ENCODE results near the gene LPAR3.

Gene LPAR3

GRCh38 chr1:84823991-84824390 is 69.0 kb downstream of the LPAR3 start:
- DNase-seq = no peak

- DNase-seq = no peak
These were observed 69.5 kb downstream of the LPAR3 start for GRCh38 chr1:84823511-84823910.

DNA sequence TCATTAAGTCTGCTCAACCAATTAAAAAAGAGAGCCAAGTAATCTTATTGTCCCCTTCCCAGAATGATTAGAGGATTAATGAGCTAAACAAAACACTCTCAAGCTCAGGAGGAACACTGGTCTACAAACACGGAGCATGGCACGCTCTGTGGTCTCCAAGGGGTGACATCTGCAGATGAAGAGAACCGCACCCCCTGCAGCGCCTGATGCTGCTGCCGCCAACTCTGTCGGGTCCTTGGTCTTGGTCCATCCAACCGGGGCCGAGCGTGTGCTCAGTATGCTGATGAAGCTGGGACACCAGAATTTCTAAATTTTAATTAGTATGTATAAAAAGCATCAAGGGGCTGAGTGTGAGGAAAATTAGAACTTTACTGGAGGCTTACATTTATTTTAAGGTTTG is 82.7 kb downstream of the LPAR3 start:
- DNase-seq = no peak

DNA sequence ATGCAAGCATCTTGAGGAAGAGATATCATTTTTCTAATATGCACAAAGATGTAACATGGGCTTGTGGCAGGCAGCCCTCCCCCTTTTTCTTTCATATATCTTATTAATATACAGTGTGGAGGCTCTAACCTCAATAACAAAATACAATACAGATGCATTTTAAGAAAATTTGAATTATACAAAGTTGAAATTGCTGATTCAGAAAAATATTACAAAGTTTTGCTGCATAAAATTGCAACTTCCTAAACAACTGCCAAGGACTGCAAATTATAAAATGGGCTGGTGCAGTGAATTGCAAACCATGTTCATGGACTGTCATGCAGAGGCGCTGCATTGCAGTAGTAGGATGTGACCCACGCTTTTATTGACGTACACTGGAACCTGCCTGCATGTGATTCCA is 84.0 kb downstream of the LPAR3 start:
- DNase-seq = no peak

GRCh38 chr1:84803604-84804003 is 89.4 kb downstream of the LPAR3 start:
- DNase-seq = no peak

DNA sequence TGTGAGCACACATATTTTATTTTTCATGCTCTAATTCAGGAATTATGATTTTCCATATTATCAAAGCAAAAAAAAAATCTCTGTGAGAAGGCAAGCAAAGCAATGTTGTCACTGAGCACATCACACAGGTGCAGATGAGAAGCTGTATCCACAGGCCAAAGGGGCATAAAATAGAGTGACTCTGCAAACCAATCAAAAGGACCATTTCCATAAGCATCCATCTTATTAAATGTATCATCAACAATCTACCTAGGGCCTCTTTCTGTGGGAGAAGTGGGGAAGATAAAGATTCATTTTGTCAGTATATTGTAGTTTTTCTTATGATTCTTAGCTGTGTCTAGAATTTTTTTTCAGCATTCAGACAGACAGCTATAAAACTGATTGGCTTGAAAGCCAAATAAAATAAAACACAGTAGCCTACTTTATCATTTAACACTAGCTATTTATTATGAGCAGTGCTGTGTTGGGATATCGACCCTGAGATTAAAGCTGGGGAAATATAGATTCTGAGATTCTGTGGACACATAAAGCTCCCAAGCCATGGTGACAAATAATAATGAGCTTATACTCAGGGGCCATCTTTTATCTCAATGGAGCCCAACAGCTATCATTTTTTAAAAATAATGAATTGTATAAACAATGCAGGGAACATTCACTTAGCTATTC is 90.3 kb downstream of the LPAR3 start:
- DNase-seq = no peak

GRCh38 chr1:84800090-84801073 is 92.6 kb downstream of the LPAR3 start:
- DNase-seq = no peak

- no peak for DNase-seq
These were observed 95.4 kb downstream of the LPAR3 start for GRCh38 chr1:84797603-84798002.

- DNase-seq = no peak
These were observed 96.9 kb downstream of the LPAR3 start for GRCh38 chr1:84795966-84796600.

- DNase-seq = no peak
These were observed 97.8 kb downstream of the LPAR3 start for GRCh38 chr1:84795213-84795612.

DNA sequence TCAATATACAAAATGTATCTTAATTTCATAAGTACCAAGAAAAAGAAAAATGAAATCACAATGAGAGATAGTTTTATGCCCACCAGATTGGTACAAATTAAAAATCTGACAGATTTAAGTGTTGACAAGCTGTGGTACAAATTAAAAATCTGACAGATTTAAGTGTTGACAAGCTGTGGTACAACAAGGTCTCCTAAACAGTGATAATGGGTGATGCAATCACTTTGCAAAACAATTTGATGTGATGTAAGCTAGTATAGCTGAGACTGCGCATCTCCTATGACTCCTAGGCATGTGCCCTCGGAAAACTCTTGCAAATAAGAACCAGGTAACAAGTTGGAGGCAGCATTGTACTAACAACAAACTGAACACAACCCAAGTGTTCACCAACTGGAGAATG is 100.6 kb downstream of the LPAR3 start:
- no peak for DNase-seq

DNA sequence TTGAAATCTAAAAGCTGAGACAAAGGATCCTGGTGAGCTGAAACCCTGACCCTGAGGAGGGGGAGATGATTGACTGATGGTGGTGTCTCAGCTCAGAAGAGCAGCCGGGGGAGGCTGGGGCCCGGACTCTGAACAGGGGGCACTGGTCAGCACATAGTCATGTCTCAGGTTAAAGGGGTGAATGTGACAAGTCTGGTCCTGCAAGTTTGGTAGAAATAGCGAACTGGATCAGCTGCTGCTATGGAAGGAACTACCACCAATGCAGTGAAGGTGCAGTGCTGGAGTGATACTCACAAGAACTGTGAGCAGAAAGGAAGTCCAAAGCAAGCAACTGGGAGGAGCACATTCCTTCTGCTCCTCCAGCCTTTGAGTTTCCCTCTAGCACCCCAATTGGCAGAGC is 104.0 kb downstream of the LPAR3 start:
- no peak for DNase-seq

GRCh38 chr1:84785271-84786036 is 107.6 kb downstream of the LPAR3 start:
- no peak for DNase-seq

GRCh38 chr1:84782881-84783280 is 110.1 kb downstream of the LPAR3 start:
- no peak for DNase-seq

DNA sequence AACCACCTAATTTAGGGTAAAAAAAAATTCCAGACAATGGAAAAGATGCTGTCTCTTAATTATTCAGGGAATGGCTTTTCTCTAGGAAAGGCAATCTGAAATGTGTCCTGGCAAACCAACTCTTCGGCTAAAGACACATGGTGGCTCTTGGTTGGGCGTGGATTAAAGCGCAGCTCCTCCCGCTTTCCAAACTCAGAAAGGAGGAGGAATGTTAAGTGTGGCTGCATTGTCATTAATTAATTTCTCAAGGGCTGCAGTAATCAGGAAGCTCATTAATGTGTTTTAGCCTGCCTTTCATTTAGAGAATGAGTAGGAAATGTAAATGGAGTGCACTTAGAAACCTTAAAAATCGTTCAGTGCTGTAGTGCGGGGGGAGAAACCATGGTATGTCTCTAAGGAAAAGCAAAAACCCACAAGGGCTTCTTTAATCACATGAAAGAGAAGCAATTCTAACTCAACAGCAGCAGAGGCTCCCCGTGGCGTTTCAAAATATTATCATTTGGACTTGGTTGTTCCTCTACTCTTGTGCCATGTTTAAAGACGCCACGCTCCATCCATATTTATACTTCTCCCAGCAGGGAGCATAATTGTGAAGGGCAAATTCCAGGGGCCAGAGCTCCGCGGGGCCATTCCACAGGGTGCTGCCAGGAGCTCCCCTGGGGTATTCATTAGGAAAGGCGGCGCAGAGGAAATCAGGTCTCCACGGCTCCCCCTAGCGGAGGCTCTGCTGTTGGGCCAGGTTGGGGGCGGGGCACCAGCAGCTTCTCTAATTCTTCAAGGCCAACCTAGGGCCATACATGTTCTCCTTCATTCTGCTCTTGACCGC is 110.8 kb downstream of the LPAR3 start:
- no peak for DNase-seq

- no peak for DNase-seq
These were observed 112.8 kb downstream of the LPAR3 start for GRCh38 chr1:84780000-84780716.

DNA sequence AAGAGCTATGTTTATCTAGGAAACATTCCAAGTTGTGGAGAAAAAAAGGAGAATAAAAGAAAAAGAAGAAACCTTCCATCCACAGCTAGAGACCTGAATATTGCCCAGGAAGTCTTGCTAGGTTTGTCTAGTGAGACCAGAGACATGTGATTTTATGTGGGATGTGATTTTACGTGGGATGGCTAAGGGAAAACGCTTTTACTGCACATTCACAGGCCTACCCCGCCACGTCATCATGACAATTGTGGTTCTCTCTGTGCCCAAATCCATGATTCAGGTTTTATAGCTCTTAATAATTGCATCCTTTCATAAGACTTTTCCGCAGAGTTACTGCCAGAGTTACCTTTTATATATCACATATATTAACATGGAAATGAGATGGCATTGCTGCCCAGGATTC is 116.4 kb downstream of the LPAR3 start:
- no peak for DNase-seq

DNA sequence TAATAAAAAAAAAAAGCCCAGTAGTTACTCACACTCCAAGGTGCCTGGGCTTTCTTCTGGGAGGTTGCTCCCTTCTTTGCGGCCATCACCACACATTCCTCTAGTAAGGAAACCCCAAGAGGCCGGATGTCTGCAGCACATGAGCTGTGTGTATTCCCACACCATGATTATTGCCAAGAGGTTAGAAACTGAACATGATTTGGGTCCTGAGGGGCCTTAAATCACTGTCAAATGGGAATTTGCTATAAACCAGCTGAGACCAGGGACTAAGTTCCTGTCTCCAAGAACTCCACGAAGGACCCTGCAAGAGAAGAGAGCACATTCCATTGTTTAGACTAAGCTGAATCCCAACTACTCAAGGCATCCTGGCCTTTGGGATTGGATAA is 117.5 kb downstream of the LPAR3 start:
- no peak for DNase-seq

DNA sequence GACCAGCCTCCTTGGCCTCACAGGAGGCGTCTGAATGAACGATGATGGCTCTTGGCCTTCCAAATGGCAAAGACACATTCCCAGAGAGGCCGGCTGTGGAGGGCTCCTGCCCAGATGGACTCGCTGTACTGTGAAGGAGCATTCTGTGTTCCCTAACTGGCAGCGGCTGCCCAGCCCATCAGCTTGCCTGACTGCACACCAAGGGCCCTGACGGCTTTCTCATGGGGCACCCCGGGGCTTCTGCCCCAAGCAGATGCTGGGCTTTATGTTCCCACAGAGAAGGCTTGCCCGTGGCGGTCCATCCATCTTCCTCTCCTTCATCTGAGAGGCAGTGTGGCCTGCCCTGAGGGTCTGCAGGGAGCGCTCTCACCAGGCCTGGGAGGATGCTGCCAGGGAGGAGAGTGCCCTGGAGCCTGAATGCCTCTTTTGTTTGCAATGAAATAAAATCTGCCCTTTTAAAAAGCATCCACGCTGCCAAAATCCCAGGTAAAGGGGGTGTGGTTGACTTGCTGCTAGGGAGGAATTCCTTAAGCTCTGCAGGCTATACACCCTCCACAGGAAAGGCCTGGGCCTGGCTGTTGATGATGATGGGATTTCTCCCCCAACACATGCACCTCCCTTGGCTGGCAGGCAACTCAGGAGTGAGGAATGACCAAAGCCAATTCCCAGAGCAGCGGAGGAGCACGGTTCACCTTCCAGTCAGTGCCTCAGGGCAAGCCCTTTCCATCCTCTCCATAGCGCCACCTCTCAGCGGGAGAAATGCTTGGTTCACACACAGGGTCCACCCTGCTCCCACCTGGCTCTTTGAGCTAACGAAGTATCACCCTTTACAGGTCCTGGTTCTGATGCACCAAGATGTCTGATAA is 118.1 kb downstream of the LPAR3 start:
- peak; percentile 3 for DNase-seq

DNA sequence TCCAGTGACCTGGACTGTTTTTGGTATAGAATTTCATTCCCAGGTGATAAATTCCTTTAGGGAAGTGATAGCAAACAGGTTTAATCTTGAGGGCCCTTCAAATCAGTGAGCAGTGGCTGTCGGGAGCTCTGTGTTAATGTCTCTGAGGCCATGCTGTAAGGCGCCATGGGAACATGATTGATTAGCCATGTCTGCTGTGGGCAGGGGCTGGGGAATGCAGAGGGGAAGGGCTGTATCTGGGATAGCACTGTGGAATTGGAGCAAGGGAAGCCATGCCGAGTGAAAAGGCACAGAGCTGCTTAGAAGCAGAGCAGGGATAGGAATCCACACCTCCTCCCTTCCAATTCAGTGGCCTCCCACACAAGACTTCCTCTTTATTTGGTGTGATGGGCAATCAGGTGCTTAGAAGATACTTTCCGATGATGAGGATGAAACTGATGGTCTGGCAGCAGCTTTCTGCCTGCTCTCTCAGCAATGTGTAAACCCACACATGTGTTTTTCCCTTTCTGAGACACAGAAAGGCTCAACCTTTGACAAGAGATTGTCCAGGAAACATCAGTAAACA is 119.0 kb downstream of the LPAR3 start:
- no peak for DNase-seq
